Peyer's patch (tissue), 4 donors: Measurements from ENCODE around the gene SLC6A7. TPM values are rescaled to one million over a fixed set of nuclear protein-coding genes. Genes with fewer than 3 reads are reported as not detected.

Experiments
- DNase-seq, 3 donors: peaks; one replicate each; pipeline ENCODE4 v3.0.0-alpha.2; 2017 to 2019
- H3K27ac ChIP-seq, 4 donors: fragments of 200-600 bp; sonication (generic); one replicate each; pipeline ENCODE4 v1.5.1; 2016 to 2019
- H3K27me3 ChIP-seq, 2 donors: fragments of 200-600 bp; sonication (generic); one replicate each; pipeline ENCODE4 v1.5.1; 2019
- H3K36me3 ChIP-seq, 3 donors: fragments of 200-600 bp; sonication (generic); one replicate each; pipeline ENCODE4 v1.5.1; 2016 to 2019
- H3K4me1 ChIP-seq, 4 donors: fragments of 200-600 bp; sonication (generic); one replicate each; pipeline ENCODE4 v1.5.1; 2016 to 2019
- H3K4me3 ChIP-seq, 4 donors: fragments of 200-600 bp; sonication (generic); 1 replicate in 3 of 4; 2 replicates in 1 of 4; pipeline ENCODE4 v1.5.1; 2016 to 2019; ENCODE audit warnings: mild to moderate bottlenecking in 1 of 4
- H3K9me3 ChIP-seq, 4 donors: fragments of 200-600 bp; sonication (generic); one replicate each; pipeline ENCODE4 v1.5.1; 2016 to 2019; ENCODE audit warnings: mild to moderate bottlenecking in 1 of 4
- CTCF ChIP-seq, 6 experiments: fragments of 450-650 bp in 4 of 6; fragments of 200-600 bp in 2 of 6; sonication (generic) in 1 of 6; IDR thresholded peaks; one replicate each; pipeline ENCODE4 v1.5.1; 2017 to 2019; ENCODE audit warnings: antibody characterized with exemption in 6 of 6, mild to moderate bottlenecking in 3 of 6, moderate library complexity in 1 of 6
- POLR2A ChIP-seq, 2 donors: fragments of 450-650 bp; IDR thresholded peaks; one replicate each; pipeline ENCODE4 v1.5.1; 2017; ENCODE audit warnings: antibody characterized with exemption in 2 of 2, mild to moderate bottlenecking in 2 of 2, moderate library complexity in 2 of 2
- total RNA-seq, 4 donors: library from RNA; depleted of rRNA; stranded (reverse); fragments of >200 nt; gene quantifications; one replicate each; pipeline ENCODE4 v1.1.0, GENCODE V29; 2016

The SLC6A7 gene
- total RNA-seq, 4 donors from 2014 or later, result 12.3 to 41.6 (median 19.9) TPM

GRCh38 chr5:150236313-150236712 lies 46.5 kb downstream of the SLC6A7 start:
- H3K4me1 ChIP-seq, result no peaks in the 10 kb centered on the region
- DNase-seq, result no peak
- TF ChIP-seq POLR2A (IDR thresholded peaks at IDR 0.05) (no peak), CTCF (IDR thresholded peaks at IDR 0.05) (no peak)

DNA sequence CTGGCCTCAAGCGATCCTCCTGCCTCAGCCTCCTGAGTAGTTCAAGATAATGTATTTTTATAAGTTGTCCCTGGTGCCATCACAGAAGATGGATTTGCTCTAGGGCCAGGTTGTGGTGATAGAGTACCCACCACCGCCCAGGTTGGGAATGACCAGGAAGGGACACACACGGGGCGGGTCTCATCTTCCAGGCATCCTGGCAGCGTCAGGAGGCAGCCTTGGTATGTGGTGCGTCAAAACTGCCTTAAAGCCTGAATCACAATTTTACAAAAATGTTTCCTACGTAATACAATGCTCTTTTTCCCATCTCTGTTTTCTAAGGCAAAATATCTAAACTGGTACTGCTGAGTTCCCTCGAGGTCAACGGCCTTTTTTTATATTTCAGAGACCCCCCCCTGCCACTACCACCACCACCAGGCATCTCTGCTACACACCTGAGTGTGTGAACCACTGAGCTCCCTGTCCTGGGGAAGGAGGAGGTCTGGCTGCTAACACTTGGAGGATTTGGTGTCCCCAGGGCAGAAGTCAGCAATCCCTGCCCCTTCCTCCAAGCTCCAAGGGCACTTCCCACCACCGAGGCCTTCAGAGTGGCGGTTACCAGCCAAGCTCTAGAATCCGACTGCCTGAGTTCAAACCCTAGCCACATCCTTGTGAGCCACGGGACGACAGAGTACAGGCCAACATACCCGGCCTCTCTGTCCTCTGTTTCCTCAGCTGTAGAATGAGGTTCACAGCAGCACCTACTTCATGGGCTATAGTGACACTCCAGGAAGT lies 47.3 kb downstream of the SLC6A7 start:
- Histone ChIP-seq H3K4me3 (no peak overlapping the region), H3K36me3 (no peaks in the 10 kb centered on the region), H3K4me1 (no peaks in the 10 kb centered on the region), H3K27me3 (no peaks in the 10 kb centered on the region), H3K27ac (no peak overlapping the region), H3K9me3 (no peaks in the 10 kb centered on the region)
- no peak for DNase-seq
- no peak for TF ChIP-seq CTCF (IDR thresholded peaks at IDR 0.05)
- TF ChIP-seq POLR2A (IDR thresholded peaks at IDR 0.05), result no peak

More at GRCh38 chr5:150236313-150236712, 46.5 kb downstream of the SLC6A7 start:
- H3K9me3 ChIP-seq, result no peaks in the 10 kb centered on the region
- H3K4me3 ChIP-seq, result no peak overlapping the region
- no peaks in the 10 kb centered on the region for H3K36me3 ChIP-seq
- no peaks in the 10 kb centered on the region for H3K27me3 ChIP-seq
- H3K27ac ChIP-seq, result no peak overlapping the region

- H3K9me3 ChIP-seq, result no peaks in the 10 kb centered on the region
- no peaks in the 10 kb centered on the region for H3K36me3 ChIP-seq
- no peak overlapping the region for H3K27ac ChIP-seq
- no peaks in the 10 kb centered on the region for H3K27me3 ChIP-seq
- DNase-seq, result no peak
- H3K4me3 ChIP-seq, result no peak overlapping the region
- TF ChIP-seq POLR2A (IDR thresholded peaks at IDR 0.05) (no peak), CTCF (IDR thresholded peaks at IDR 0.05) (no peak)
- no peaks in the 10 kb centered on the region for H3K4me1 ChIP-seq
Measured at GRCh38 chr5:150238646-150239045, 48.8 kb downstream of the SLC6A7 start.

GRCh38 chr5:150239099-150239793 lies 49.4 kb downstream of the SLC6A7 start:
- no peaks in the 10 kb centered on the region for H3K36me3 ChIP-seq
- H3K9me3 ChIP-seq, result no peaks in the 10 kb centered on the region
- TF ChIP-seq POLR2A (IDR thresholded peaks at IDR 0.05), result no peak
- no peak for TF ChIP-seq CTCF (IDR thresholded peaks at IDR 0.05)
- no peak overlapping the region for H3K27ac ChIP-seq
- no peak overlapping the region for H3K4me3 ChIP-seq
- H3K27me3 ChIP-seq, result no peaks in the 10 kb centered on the region
- DNase-seq, result no peak
- no peaks in the 10 kb centered on the region for H3K4me1 ChIP-seq

- Histone ChIP-seq H3K9me3 (no peaks in the 10 kb centered on the region), H3K36me3 (no peaks in the 10 kb centered on the region), H3K27ac (no peak overlapping the region), H3K4me1 (no peaks in the 10 kb centered on the region), H3K4me3 (no peak overlapping the region), H3K27me3 (no peaks in the 10 kb centered on the region)
- TF ChIP-seq CTCF (IDR thresholded peaks at IDR 0.05) (no peak), POLR2A (IDR thresholded peaks at IDR 0.05) (no peak)
- DNase-seq, result no peak
Measured at GRCh38 chr5:150239794-150240122, 49.9 kb downstream of the SLC6A7 start.
